ENCODE data around the gene SLC6A2. TPM values are rescaled to one million over a fixed set of nuclear protein-coding genes. Genes with fewer than 3 reads are reported as not detected.

SLC6A2 gene
- total RNA-seq, 4 donors from 2014 or later, result 0.32 TPM; not detected in 3

GRCh38 chr16:55663225-55663624 lies 7.4 kb downstream of the SLC6A2 start:
- no peak for DNase-seq
- WGBS, 2 donors (ENCODE audit: low coverage in 1 of 2), result 91 to 96% methylated on average over 1 of the region's 1 CpG
- H3K4me3 ChIP-seq, result no peak overlapping the region
- H3K27me3 ChIP-seq, result no peaks in the 10 kb centered on the region
- intact Hi-C loops (cut with DNase I; ENCODE audit: low total_unique reads) (no loop called here), in situ Hi-C loops (cut with MboI; ENCODE audit: low pct_ligation_motif_present in 1 of 4, low pct_unique_long_range_greater_than_20kb in 1 of 4, low sequenced_read_pairs in 3 of 4) (no loop called here)
- no peak overlapping the region for H3K27ac ChIP-seq
- TF ChIP-seq EP300 (IDR thresholded peaks at IDR 0.05; ENCODE audit: low read depth) (no peak), POLR2AphosphoS5 (IDR thresholded peaks at IDR 0.05) (no peak), POLR2A (IDR thresholded peaks at IDR 0.05) (no peak), CTCF (IDR thresholded peaks at IDR 0.05) (no peak)
- no peaks in the 10 kb centered on the region for H3K4me1 ChIP-seq
- no peaks in the 10 kb centered on the region for H3K9me3 ChIP-seq
- no peaks in the 10 kb centered on the region for H3K36me3 ChIP-seq

GRCh38 chr16:55663765-55664677 lies 8.2 kb downstream of the SLC6A2 start:
- H3K36me3 ChIP-seq, result no peaks in the 10 kb centered on the region
- 60 to 79% methylated on average over 1 to 8 of the region's 8 CpGs for WGBS, 2 donors (ENCODE audit: low coverage in 1 of 2)
- no peak for DNase-seq
- H3K27me3 ChIP-seq, result no peaks in the 10 kb centered on the region
- intact Hi-C loops (cut with DNase I; ENCODE audit: low total_unique reads) (no loop called here), in situ Hi-C loops (cut with MboI; ENCODE audit: low pct_ligation_motif_present in 1 of 4, low pct_unique_long_range_greater_than_20kb in 1 of 4, low sequenced_read_pairs in 3 of 4) (no loop called here)
- no peak overlapping the region for H3K4me3 ChIP-seq
- H3K9me3 ChIP-seq, result no peaks in the 10 kb centered on the region
- no peaks in the 10 kb centered on the region for H3K4me1 ChIP-seq
- no peak overlapping the region for H3K27ac ChIP-seq
- TF ChIP-seq CTCF (IDR thresholded peaks at IDR 0.05) (no peak), POLR2AphosphoS5 (IDR thresholded peaks at IDR 0.05) (no peak), POLR2A (IDR thresholded peaks at IDR 0.05) (no peak)

- H3K4me1 ChIP-seq, result no peaks in the 10 kb centered on the region
- WGBS, 2 donors (ENCODE audit: low coverage in 1 of 2), result 85% methylated on average over 7 of the region's 7 CpGs; no CpG with 5 or more reads in 1 of the 2 donors
- DNase-seq, result no peak
- in situ Hi-C loops (cut with MboI; ENCODE audit: low pct_ligation_motif_present in 1 of 4, low pct_unique_long_range_greater_than_20kb in 1 of 4, low sequenced_read_pairs in 3 of 4) (no loop called here), intact Hi-C loops (cut with DNase I; ENCODE audit: low total_unique reads) (no loop called here)
- H3K9me3 ChIP-seq, result no peaks in the 10 kb centered on the region
- no peaks in the 10 kb centered on the region for H3K36me3 ChIP-seq
- no peak for TF ChIP-seq POLR2A (IDR thresholded peaks at IDR 0.05)
- TF ChIP-seq POLR2AphosphoS5 (IDR thresholded peaks at IDR 0.05), result no peak
- H3K4me3 ChIP-seq, result no peak overlapping the region
- H3K27me3 ChIP-seq, result no peaks in the 10 kb centered on the region
- H3K27ac ChIP-seq, result no peak overlapping the region
Observed at GRCh38 chr16:55664786-55665407, 9.1 kb downstream of the SLC6A2 start.

- H3K27me3 ChIP-seq, result no peaks in the 10 kb centered on the region
- H3K4me3 ChIP-seq, result no peak overlapping the region
- intact Hi-C loops (cut with DNase I; ENCODE audit: low total_unique reads) (no loop called here), in situ Hi-C loops (cut with MboI; ENCODE audit: low pct_ligation_motif_present in 1 of 4, low pct_unique_long_range_greater_than_20kb in 1 of 4, low sequenced_read_pairs in 3 of 4) (no loop called here)
- no peak for DNase-seq
- H3K9me3 ChIP-seq, result no peaks in the 10 kb centered on the region
- TF ChIP-seq CTCF (IDR thresholded peaks at IDR 0.05) (no peak), POLR2AphosphoS5 (IDR thresholded peaks at IDR 0.05) (no peak), EP300 (IDR thresholded peaks at IDR 0.05; ENCODE audit: low read depth) (no peak)
- WGBS, 2 donors (ENCODE audit: low coverage in 1 of 2), result 59 to 100% methylated on average over 1 to 3 of the region's 3 CpGs
- H3K36me3 ChIP-seq, result no peaks in the 10 kb centered on the region
- H3K27ac ChIP-seq, result no peak overlapping the region
- H3K4me1 ChIP-seq, result no peaks in the 10 kb centered on the region
Observed at GRCh38 chr16:55665511-55665910, 9.7 kb downstream of the SLC6A2 start.

Data from transverse colon (tissue), 4 donors.